IPS-15b (cell line): ENCODE measurements around the gene FOXC1.

Source experiments
- H3K27me3 ChIP-seq: one replicate; pipeline ENCODE4 v1.6.1; 2013; ENCODE audit warnings: low read length; ENCODE audit not compliant: control insufficient read depth, insufficient read depth
- H3K36me3 ChIP-seq: one replicate; pipeline ENCODE4 v1.6.1; 2013; ENCODE audit warnings: low read length; ENCODE audit not compliant: control insufficient read depth, insufficient read depth
- H3K4me1 ChIP-seq: one replicate; pipeline ENCODE4 v1.6.1; 2013; ENCODE audit warnings: mild to moderate bottlenecking, low read length; ENCODE audit not compliant: control insufficient read depth, insufficient read depth
- H3K4me3 ChIP-seq: one replicate; pipeline ENCODE4 v1.5.1; 2013; ENCODE audit warnings: low read depth, low read length
- H3K9ac ChIP-seq: one replicate; pipeline ENCODE4 v1.6.1; 2013; ENCODE audit warnings: low read depth, mild to moderate bottlenecking, low read length
- H3K9me3 ChIP-seq: one replicate; pipeline ENCODE4 v1.6.1; 2013; ENCODE audit warnings: mild to moderate bottlenecking, low read length; ENCODE audit not compliant: control insufficient read depth, insufficient read depth

FOXC1 gene

DNA sequence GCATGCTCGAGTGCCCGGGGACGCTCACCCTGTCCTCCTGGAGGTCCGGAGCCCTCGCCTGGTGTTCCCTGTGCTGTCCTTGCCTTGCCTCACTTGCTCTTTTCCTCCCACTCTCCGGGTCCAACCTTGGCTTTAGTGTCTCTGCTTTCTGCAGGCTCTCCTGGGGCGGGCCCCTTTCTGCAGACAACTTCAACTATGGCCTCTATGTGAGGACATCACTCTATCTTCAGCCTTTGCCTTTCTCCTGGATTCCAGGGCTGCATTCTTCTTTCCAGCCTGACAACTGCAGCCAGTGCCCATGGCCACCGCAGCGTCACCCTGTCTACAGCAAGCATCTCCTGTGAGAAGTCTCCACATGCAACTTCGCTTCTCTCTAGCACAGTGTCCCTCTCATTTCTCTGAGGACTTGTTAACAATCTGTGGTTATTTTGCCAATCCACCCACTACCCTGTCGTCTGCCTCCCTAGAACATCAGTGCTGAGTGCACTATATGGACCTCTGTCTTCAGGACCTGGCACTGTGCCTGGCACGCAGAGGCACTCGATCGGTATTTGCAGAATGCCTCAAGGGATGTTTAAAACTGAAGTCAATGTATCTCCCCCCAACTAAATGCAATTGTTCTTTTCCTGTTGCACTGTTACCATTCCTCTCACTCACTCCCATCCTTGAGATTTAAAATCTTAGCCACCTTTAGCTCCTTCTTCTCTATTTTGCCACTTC, 35.9 kb downstream of the FOXC1 start:
- Histone ChIP-seq H3K9me3 (no peaks in the 10 kb centered on the region), H3K4me1 (no peaks in the 10 kb centered on the region), H3K27me3 (no peaks in the 10 kb centered on the region), H3K4me3 (no peak overlapping the region), H3K36me3 (no peaks in the 10 kb centered on the region), H3K9ac (no peak overlapping the region)

DNA sequence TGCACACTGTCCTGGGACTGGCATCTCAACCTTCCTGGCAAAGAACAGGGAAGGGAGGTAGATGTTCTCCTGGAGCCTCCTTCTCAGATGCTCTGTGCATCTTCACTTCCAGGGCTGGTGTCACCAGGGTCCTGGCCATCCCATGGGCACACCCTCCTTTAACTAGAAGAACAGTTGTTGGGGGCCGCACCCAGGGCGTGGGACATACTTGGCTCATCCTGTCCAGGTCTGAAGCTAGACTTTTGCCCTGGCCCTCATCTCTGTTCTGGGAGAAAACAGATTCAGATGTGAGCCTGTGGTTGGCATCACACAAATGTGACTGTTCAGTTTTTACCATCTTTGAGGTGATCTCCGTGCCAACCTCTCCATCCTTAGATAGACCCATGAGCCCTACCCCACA, 41.6 kb downstream of the FOXC1 start:
- no peak overlapping the region for H3K4me3 ChIP-seq
- H3K9me3 ChIP-seq = no peaks in the 10 kb centered on the region
- no peaks in the 10 kb centered on the region for H3K4me1 ChIP-seq
- H3K36me3 ChIP-seq = no peaks in the 10 kb centered on the region
- H3K27me3 ChIP-seq = no peaks in the 10 kb centered on the region
- H3K9ac ChIP-seq = no peak overlapping the region

DNA sequence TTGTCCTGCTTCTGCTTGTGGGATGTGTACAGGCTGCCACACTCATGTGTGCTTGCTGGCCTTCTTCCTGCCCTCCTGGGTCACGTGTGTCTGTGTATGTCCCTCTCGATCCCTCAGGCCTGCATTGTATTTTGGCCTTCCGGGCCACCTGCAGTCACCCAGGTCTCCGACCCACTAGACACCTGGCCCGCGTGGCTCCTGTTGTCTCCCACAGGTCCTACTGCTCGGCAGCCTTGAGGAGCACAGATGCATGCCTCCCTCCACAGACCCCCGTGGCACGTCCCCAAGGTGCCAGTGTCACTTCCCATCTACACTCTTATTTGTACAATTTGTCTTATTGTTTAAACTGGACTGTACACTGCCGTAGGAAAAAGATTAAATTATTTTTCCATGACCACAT, 43.1 kb downstream of the FOXC1 start:
- no peak overlapping the region for H3K4me3 ChIP-seq
- no peaks in the 10 kb centered on the region for H3K36me3 ChIP-seq
- H3K9ac ChIP-seq = no peak overlapping the region
- H3K4me1 ChIP-seq = no peaks in the 10 kb centered on the region
- no peaks in the 10 kb centered on the region for H3K9me3 ChIP-seq
- no peaks in the 10 kb centered on the region for H3K27me3 ChIP-seq

DNA sequence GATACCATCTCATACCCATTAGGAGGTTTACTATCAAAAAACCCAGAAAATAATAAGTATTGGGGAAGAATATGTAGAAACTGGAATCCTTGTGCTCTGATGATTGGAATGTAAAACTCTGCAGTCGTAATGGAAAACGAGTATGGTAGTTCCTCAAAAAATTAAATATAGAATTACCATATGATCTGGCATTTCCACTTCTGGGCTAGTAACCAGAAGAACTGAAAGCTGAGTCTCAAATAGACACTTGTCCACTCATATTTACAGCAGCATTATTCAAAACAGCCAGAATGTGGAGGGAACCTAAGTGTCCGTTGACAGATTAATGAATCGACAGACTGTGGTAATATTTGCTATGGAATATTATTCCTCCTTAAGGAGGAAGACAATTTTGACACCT, 44.3 kb downstream of the FOXC1 start:
- no peaks in the 10 kb centered on the region for H3K9me3 ChIP-seq
- H3K27me3 ChIP-seq = no peaks in the 10 kb centered on the region

DNA sequence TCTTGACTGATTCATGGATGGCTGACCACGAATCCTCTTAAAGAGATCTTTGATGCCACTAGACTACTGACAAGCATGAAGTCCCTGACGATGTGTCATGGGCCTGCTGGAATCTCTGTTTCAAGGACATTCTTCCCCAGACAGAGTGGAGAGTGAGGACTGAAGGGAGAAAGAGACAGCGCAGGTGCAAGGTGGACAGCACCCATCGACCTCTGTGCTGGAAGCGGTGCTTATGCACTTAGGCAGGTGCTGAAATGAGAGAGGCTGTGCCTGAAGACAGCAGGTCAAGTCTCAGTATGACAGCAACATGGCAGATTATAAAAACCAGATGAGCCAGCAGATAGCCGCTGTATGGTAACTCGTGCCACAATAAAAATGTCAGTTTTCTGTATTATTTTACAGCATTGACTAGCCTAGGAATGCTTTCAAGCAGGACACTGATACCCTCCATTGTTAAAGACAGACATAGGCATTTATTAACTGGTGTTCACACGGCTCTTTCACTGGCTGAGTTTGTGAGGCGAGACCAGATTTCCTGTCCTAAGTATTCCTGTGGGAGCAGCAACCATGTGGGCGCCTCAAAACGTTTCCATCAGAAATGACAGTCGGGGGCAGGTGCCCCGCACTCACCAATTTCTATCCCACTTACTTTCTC, 47.5 kb downstream of the FOXC1 start:
- H3K9ac ChIP-seq = no peak overlapping the region
- H3K4me1 ChIP-seq = no peaks in the 10 kb centered on the region
- H3K4me3 ChIP-seq = no peak overlapping the region
- no peaks in the 10 kb centered on the region for H3K36me3 ChIP-seq
- H3K9me3 ChIP-seq = no peaks in the 10 kb centered on the region
- H3K27me3 ChIP-seq = no peaks in the 10 kb centered on the region

More for the DNA sequence above, 44.3 kb downstream of the FOXC1 start:
- no peaks in the 10 kb centered on the region for H3K4me1 ChIP-seq
- no peaks in the 10 kb centered on the region for H3K36me3 ChIP-seq
- no peak overlapping the region for H3K9ac ChIP-seq
- H3K4me3 ChIP-seq = no peak overlapping the region

DNA sequence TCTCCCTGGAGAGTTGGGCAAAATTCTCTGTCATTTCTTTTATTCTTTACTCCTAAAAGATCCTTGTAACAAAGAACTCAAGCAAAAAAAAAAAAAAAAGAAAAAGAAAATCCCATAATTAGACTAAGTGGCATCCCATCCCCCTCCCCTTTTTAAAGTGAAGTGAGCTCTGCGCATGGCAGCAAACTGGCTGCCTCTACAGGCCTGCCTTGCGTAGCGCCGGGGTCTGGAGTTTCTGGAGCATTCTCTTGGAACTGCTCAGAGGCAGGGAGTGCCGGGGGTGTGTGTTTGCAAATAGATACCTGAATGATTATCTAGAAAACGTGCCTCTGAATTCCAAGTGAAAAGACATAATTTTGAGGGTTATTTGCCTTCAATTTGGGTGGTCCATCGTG, 48.1 kb downstream of the FOXC1 start:
- Histone ChIP-seq H3K4me1 (no peaks in the 10 kb centered on the region), H3K36me3 (no peaks in the 10 kb centered on the region), H3K9ac (no peak overlapping the region), H3K4me3 (no peak overlapping the region), H3K9me3 (no peaks in the 10 kb centered on the region), H3K27me3 (no peaks in the 10 kb centered on the region)

DNA sequence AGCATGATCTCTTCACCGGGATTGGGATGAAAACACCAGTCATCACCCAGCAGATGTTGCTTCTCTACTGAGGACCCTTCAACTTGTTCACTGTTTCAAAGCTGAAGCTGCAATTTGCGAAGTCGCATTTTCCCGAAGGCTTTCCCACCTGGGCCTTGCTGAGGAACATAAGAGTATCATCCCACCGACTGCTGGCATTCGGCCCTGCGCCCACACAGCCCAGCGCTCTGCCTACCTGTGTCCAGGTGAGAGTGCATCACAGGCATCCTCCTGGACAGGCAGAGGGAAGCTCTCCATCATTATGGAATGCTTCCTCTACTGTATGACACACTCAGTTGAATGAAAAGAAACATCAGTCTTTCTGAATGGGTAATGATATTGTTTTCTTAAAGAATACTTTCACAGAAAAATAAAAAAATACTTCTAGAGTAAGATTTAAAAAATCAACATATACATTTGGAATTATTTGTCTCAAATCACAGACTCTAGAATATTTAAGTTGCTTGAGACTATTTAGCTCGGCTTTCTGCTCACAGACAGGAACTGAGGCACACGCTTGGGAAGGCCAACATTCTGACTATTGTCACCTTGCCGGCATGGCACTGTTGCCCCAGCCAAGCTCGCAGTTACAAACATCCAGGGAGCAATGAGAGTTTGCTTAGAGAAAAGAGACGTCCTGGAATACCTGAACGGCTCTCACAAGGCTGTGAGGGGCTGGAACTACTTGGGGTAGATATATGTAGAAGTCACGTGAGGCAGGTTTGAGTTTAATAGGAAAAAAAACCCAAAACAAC, 48.7 kb downstream of the FOXC1 start:
- no peaks in the 10 kb centered on the region for H3K9me3 ChIP-seq

DNA sequence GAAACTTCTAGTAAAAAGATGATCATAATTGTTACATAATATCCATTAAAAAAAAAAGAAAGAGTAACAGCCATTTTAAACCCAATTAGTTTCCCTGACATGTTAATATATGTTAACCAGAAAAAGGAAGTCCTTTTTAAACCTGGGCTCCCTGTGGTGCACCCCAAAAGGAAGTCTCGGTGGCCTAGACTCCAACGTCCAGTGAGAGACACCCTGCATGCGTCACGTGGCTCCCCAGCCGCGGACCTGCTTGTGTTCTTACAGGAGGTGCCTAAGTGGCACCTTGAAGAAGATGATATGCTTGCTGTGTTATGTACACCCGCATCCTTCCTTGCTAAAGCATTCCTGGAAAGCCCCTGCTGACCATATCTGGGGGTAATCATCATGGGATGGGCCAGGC, 50.1 kb downstream of the FOXC1 start:
- no peaks in the 10 kb centered on the region for H3K9me3 ChIP-seq
- H3K27me3 ChIP-seq = no peaks in the 10 kb centered on the region
- no peak overlapping the region for H3K9ac ChIP-seq
- H3K4me3 ChIP-seq = no peak overlapping the region
- no peaks in the 10 kb centered on the region for H3K4me1 ChIP-seq
- H3K36me3 ChIP-seq = no peaks in the 10 kb centered on the region

More for the DNA sequence above, 48.7 kb downstream of the FOXC1 start:
- H3K4me1 ChIP-seq = no peaks in the 10 kb centered on the region
- H3K4me3 ChIP-seq = no peak overlapping the region
- no peaks in the 10 kb centered on the region for H3K36me3 ChIP-seq
- no peak overlapping the region for H3K9ac ChIP-seq
- no peaks in the 10 kb centered on the region for H3K27me3 ChIP-seq

DNA sequence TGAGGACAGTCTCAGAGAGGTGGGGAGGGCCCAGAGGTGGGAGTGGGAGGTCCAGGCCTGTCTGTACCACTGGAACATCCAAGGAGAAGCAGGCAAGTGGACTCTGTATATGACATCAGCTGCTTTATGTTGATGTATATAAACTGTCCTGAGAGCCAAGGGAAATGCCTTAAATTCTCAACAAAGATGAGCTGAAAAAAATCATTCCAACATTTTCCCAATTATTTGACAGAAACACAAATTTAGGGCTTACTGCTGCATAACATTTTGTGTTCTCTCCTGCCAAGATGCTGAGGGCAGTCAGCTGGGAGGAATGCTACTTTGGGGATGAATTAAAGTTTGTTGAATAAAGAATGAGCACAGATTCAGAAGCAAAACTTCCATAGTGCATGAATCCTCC, 52.8 kb downstream of the FOXC1 start:
- Histone ChIP-seq H3K9me3 (no peaks in the 10 kb centered on the region), H3K36me3 (no peaks in the 10 kb centered on the region), H3K27me3 (no peaks in the 10 kb centered on the region), H3K4me1 (no peaks in the 10 kb centered on the region), H3K9ac (no peak overlapping the region), H3K4me3 (no peak overlapping the region)
